ENCODE data around the gene NCKAP5. TPM values are rescaled to one million over a fixed set of nuclear protein-coding genes. Genes with fewer than 3 reads are reported as not detected.

Gene NCKAP5
- total and polyA plus RNA-seq, 2 donors: 1.9 to 2.0 TPM

- Histone ChIP-seq H3K27me3 (ENCODE audit: control insufficient read depth in 2 of 2, insufficient read depth in 1 of 2, low read length in 1 of 2) (no peaks in the 10 kb centered on the region), H3K36me3 (ENCODE audit: control insufficient read depth in 2 of 2, insufficient read depth in 2 of 2, low read length in 1 of 2) (no peaks in the 10 kb centered on the region), H3K9me3 (ENCODE audit: control insufficient read depth in 2 of 2, insufficient read depth in 1 of 2, low read length in 1 of 2) (no peaks in the 10 kb centered on the region), H3K27ac (ENCODE audit: low read depth in 1 of 2, low read length in 1 of 2) (no peak overlapping the region), H3K4me1 (ENCODE audit: control insufficient read depth in 2 of 2, insufficient read depth in 2 of 2, low read length in 2 of 2) (no peaks in the 10 kb centered on the region), H3K4me3 (ENCODE audit: low read length in 2 of 2) (no peak overlapping the region)
- DNase-seq (ENCODE audit: low read depth in 6 of 9, low spot score in 9 of 9): no peak
- 86% methylated on average over 5 of the region's 5 CpGs for WGBS
Observed at GRCh38 chr2:133434959-133435668, 133.1 kb downstream of the NCKAP5 start.

GRCh38 chr2:133433455-133434451 is 134.5 kb downstream of the NCKAP5 start:
- no peaks in the 10 kb centered on the region for H3K36me3 ChIP-seq (ENCODE audit: control insufficient read depth in 2 of 2, insufficient read depth in 2 of 2, low read length in 1 of 2)
- no peak overlapping the region for H3K4me3 ChIP-seq (ENCODE audit: low read length in 2 of 2)
- no peaks in the 10 kb centered on the region for H3K9me3 ChIP-seq (ENCODE audit: control insufficient read depth in 2 of 2, insufficient read depth in 1 of 2, low read length in 1 of 2)
- H3K4me1 ChIP-seq (ENCODE audit: control insufficient read depth in 2 of 2, insufficient read depth in 2 of 2, low read length in 2 of 2): no peaks in the 10 kb centered on the region
- H3K27ac ChIP-seq (ENCODE audit: low read depth in 1 of 2, low read length in 1 of 2): no peak overlapping the region
- WGBS: 65% methylated on average over 5 of the region's 5 CpGs
- no peak for DNase-seq (ENCODE audit: low read depth in 6 of 9, low spot score in 9 of 9)
- H3K27me3 ChIP-seq (ENCODE audit: control insufficient read depth in 2 of 2, insufficient read depth in 1 of 2, low read length in 1 of 2): no peaks in the 10 kb centered on the region

GRCh38 chr2:133432778-133433177 is 135.5 kb downstream of the NCKAP5 start:
- Histone ChIP-seq H3K4me3 (ENCODE audit: low read length in 2 of 2) (no peak overlapping the region), H3K36me3 (ENCODE audit: control insufficient read depth in 2 of 2, insufficient read depth in 2 of 2, low read length in 1 of 2) (no peaks in the 10 kb centered on the region), H3K9me3 (ENCODE audit: control insufficient read depth in 2 of 2, insufficient read depth in 1 of 2, low read length in 1 of 2) (no peaks in the 10 kb centered on the region), H3K27me3 (ENCODE audit: control insufficient read depth in 2 of 2, insufficient read depth in 1 of 2, low read length in 1 of 2) (no peaks in the 10 kb centered on the region), H3K4me1 (ENCODE audit: control insufficient read depth in 2 of 2, insufficient read depth in 2 of 2, low read length in 2 of 2) (no peaks in the 10 kb centered on the region), H3K27ac (ENCODE audit: low read depth in 1 of 2, low read length in 1 of 2) (no peak overlapping the region)
- DNase-seq (ENCODE audit: low read depth in 6 of 9, low spot score in 9 of 9): no peak

GRCh38 chr2:133431289-133431688 is 137.0 kb downstream of the NCKAP5 start:
- Histone ChIP-seq H3K4me1 (ENCODE audit: control insufficient read depth in 2 of 2, insufficient read depth in 2 of 2, low read length in 2 of 2) (no peaks in the 10 kb centered on the region), H3K27ac (ENCODE audit: low read depth in 1 of 2, low read length in 1 of 2) (no peak overlapping the region), H3K4me3 (ENCODE audit: low read length in 2 of 2) (no peak overlapping the region), H3K27me3 (ENCODE audit: control insufficient read depth in 2 of 2, insufficient read depth in 1 of 2, low read length in 1 of 2) (no peaks in the 10 kb centered on the region), H3K36me3 (ENCODE audit: control insufficient read depth in 2 of 2, insufficient read depth in 2 of 2, low read length in 1 of 2) (no peaks in the 10 kb centered on the region), H3K9me3 (ENCODE audit: control insufficient read depth in 2 of 2, insufficient read depth in 1 of 2, low read length in 1 of 2) (no peaks in the 10 kb centered on the region)
- WGBS: 87% methylated on average over 4 of the region's 4 CpGs
- no peak for DNase-seq (ENCODE audit: low read depth in 6 of 9, low spot score in 9 of 9)

- no peaks in the 10 kb centered on the region for H3K36me3 ChIP-seq (ENCODE audit: control insufficient read depth in 2 of 2, insufficient read depth in 2 of 2, low read length in 1 of 2)
- H3K27ac ChIP-seq (ENCODE audit: low read depth in 1 of 2, low read length in 1 of 2): no peak overlapping the region
- H3K9me3 ChIP-seq (ENCODE audit: control insufficient read depth in 2 of 2, insufficient read depth in 1 of 2, low read length in 1 of 2): no peaks in the 10 kb centered on the region
- H3K27me3 ChIP-seq (ENCODE audit: control insufficient read depth in 2 of 2, insufficient read depth in 1 of 2, low read length in 1 of 2): no peaks in the 10 kb centered on the region
- H3K4me1 ChIP-seq (ENCODE audit: control insufficient read depth in 2 of 2, insufficient read depth in 2 of 2, low read length in 2 of 2): no peaks in the 10 kb centered on the region
- H3K4me3 ChIP-seq (ENCODE audit: low read length in 2 of 2): no peak overlapping the region
- 89% methylated on average over 1 of the region's 1 CpG for WGBS
- DNase-seq (ENCODE audit: low read depth in 6 of 9, low spot score in 9 of 9): no peak
Observed at GRCh38 chr2:133426791-133427190, 141.5 kb downstream of the NCKAP5 start.

- WGBS: 89% methylated on average over 2 of the region's 2 CpGs
- Histone ChIP-seq H3K27me3 (ENCODE audit: control insufficient read depth in 2 of 2, insufficient read depth in 1 of 2, low read length in 1 of 2) (no peaks in the 10 kb centered on the region), H3K9me3 (ENCODE audit: control insufficient read depth in 2 of 2, insufficient read depth in 1 of 2, low read length in 1 of 2) (no peaks in the 10 kb centered on the region), H3K36me3 (ENCODE audit: control insufficient read depth in 2 of 2, insufficient read depth in 2 of 2, low read length in 1 of 2) (no peaks in the 10 kb centered on the region), H3K4me1 (ENCODE audit: control insufficient read depth in 2 of 2, insufficient read depth in 2 of 2, low read length in 2 of 2) (no peaks in the 10 kb centered on the region), H3K4me3 (ENCODE audit: low read length in 2 of 2) (no peak overlapping the region), H3K27ac (ENCODE audit: low read depth in 1 of 2, low read length in 1 of 2) (no peak overlapping the region)
- no peak for DNase-seq (ENCODE audit: low read depth in 6 of 9, low spot score in 9 of 9)
Observed at GRCh38 chr2:133425612-133426011, 142.7 kb downstream of the NCKAP5 start.

GRCh38 chr2:133424876-133425275 is 143.4 kb downstream of the NCKAP5 start:
- H3K4me1 ChIP-seq (ENCODE audit: control insufficient read depth in 2 of 2, insufficient read depth in 2 of 2, low read length in 2 of 2): no peaks in the 10 kb centered on the region
- no peaks in the 10 kb centered on the region for H3K9me3 ChIP-seq (ENCODE audit: control insufficient read depth in 2 of 2, insufficient read depth in 1 of 2, low read length in 1 of 2)
- H3K4me3 ChIP-seq (ENCODE audit: low read length in 2 of 2): no peak overlapping the region
- H3K27ac ChIP-seq (ENCODE audit: low read depth in 1 of 2, low read length in 1 of 2): no peak overlapping the region
- no peaks in the 10 kb centered on the region for H3K36me3 ChIP-seq (ENCODE audit: control insufficient read depth in 2 of 2, insufficient read depth in 2 of 2, low read length in 1 of 2)
- 98% methylated on average over 2 of the region's 2 CpGs for WGBS
- DNase-seq (ENCODE audit: low read depth in 6 of 9, low spot score in 9 of 9): no peak
- H3K27me3 ChIP-seq (ENCODE audit: control insufficient read depth in 2 of 2, insufficient read depth in 1 of 2, low read length in 1 of 2): no peaks in the 10 kb centered on the region

GRCh38 chr2:133422931-133423351 is 145.3 kb downstream of the NCKAP5 start:
- no peak overlapping the region for H3K4me3 ChIP-seq (ENCODE audit: low read length in 2 of 2)
- H3K9me3 ChIP-seq (ENCODE audit: control insufficient read depth in 2 of 2, insufficient read depth in 1 of 2, low read length in 1 of 2): no peaks in the 10 kb centered on the region
- no peaks in the 10 kb centered on the region for H3K36me3 ChIP-seq (ENCODE audit: control insufficient read depth in 2 of 2, insufficient read depth in 2 of 2, low read length in 1 of 2)
- no peak for DNase-seq (ENCODE audit: low read depth in 6 of 9, low spot score in 9 of 9)
- H3K4me1 ChIP-seq (ENCODE audit: control insufficient read depth in 2 of 2, insufficient read depth in 2 of 2, low read length in 2 of 2): no peaks in the 10 kb centered on the region
- WGBS: 26% methylated on average over 5 of the region's 5 CpGs
- no peaks in the 10 kb centered on the region for H3K27me3 ChIP-seq (ENCODE audit: control insufficient read depth in 2 of 2, insufficient read depth in 1 of 2, low read length in 1 of 2)
- H3K27ac ChIP-seq (ENCODE audit: low read depth in 1 of 2, low read length in 1 of 2): no peak overlapping the region

Data from thymus (tissue), 11 donors.